ENCODE measurements around the gene TENT5A.

DNA sequence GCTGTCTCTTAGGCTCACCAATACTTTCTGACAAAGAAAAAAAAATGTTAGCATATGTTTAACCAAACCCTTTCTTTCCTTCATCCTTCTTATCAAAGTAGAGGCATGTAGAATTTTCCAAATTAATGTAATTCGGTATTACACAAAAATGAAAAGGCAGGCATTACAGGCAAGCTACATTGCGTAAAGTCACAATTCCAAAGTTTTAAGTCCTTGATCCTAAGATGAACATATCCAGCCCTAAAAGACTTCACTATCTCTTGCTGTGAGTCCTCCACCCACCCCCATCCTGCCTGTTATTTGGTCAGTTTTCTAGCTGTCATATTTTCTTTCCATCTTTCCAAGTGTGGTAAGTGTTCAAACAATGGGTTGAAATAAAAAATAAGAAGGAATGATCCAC, 12.1 kb upstream of the TENT5A start:
- TF ChIP-seq, protein P1, sequence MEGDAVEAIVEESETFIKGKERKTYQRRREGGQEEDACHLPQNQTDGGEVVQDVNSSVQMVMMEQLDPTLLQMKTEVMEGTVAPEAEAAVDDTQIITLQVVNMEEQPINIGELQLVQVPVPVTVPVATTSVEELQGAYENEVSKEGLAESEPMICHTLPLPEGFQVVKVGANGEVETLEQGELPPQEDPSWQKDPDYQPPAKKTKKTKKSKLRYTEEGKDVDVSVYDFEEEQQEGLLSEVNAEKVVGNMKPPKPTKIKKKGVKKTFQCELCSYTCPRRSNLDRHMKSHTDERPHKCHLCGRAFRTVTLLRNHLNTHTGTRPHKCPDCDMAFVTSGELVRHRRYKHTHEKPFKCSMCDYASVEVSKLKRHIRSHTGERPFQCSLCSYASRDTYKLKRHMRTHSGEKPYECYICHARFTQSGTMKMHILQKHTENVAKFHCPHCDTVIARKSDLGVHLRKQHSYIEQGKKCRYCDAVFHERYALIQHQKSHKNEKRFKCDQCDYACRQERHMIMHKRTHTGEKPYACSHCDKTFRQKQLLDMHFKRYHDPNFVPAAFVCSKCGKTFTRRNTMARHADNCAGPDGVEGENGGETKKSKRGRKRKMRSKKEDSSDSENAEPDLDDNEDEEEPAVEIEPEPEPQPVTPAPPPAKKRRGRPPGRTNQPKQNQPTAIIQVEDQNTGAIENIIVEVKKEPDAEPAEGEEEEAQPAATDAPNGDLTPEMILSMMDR (IDR thresholded peaks at IDR 0.05; ENCODE audit: low read length) = no peak
- TF ChIP-seq EZH2 (optimal IDR thresholded peaks at IDR 0.05; ENCODE audit: low read depth, low read length) = no peak
